Activated CD4-positive, alpha-beta T cell treated with anti-CD3 and anti-CD28 coated beads, Interleukin-2, Interleukin-4, amounts not matched to agents 100 ng/mL and 50 ng/mL, durations not matched to agents 16 hours and 8 hours (primary cell): ENCODE results near the gene RIPOR1.

Experiments used
- DNase-seq: peaks from one replicate; pipeline ENCODE4 v3.0.0-alpha.2; 2020; ENCODE audit warnings: low spot score

RIPOR1 gene

GRCh38 chr16:67560827-67561342 is 32.3 kb downstream of the RIPOR1 start:
- DNase-seq = no peak

DNA sequence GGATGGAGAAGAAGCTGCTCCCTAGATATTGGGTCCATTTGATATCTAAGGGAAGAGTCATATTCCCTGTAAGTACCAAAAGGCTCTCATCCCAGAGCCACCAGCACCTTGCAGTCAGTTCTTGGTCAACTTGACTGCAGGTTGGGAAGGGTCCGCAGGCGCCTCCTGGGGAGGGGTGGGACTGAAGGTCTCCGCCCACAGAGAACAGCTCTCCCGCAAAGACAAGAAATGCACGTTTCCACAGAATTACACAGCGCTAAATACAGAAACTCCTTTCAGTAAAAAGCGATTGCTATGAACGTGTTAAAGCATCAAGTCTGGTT is 32.8 kb downstream of the RIPOR1 start:
- no peak for DNase-seq

DNA sequence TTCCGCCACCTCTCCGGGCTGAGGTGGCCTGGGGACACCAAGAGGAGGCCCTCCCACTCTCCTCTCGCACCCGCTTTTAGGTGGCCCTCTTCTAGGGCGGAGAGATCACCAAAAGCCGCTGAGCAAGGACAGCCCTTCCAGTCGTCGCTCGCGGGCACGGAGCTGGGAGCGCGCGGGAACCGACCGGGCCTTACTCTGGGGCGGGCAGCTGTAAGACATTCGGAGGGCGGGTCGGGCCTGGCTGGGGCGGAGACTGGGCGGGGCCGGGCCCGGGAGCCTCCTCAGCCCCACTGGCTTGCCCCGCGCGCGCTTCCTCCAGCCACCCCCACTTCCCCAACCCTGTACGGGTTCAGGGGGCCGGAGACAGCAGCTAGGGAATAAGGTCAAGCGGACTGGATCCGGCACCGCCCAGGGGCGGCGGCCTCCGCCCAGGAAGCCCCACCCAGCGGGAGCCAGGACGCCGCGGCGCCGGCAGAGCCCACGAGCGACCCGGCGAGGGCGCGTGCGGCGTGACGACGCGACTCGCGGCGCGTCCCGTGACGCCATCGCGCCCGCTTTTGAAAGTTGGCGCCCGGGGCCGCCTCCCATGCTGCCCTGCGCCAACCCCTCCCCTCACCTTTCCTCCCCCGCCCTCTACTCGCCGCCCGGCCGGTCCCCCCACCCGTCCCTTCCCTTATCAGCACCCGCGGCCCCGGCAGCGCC is 33.3 kb downstream of the RIPOR1 start:
- peak; percentile 98 for DNase-seq

- DNase-seq = peak; percentile 78
Observed at GRCh38 chr16:67562526-67562917, 33.9 kb downstream of the RIPOR1 start, which contains the start of gene CTCF. CTCF (plus strand) TSS chr16:67562526; CDS start chr16:67610833, 48,307 bp downstream.

GRCh38 chr16:67562918-67563707 is 34.5 kb downstream of the RIPOR1 start:
- peak; percentile 55 for DNase-seq

GRCh38 chr16:67563708-67564468 is 35.3 kb downstream of the RIPOR1 start:
- peak; percentile 45 for DNase-seq

- DNase-seq = no peak
Observed at GRCh38 chr16:67565470-67566100, 37.0 kb downstream of the RIPOR1 start.

- no peak for DNase-seq
Observed at GRCh38 chr16:67571464-67571863, 42.8 kb downstream of the RIPOR1 start.

DNA sequence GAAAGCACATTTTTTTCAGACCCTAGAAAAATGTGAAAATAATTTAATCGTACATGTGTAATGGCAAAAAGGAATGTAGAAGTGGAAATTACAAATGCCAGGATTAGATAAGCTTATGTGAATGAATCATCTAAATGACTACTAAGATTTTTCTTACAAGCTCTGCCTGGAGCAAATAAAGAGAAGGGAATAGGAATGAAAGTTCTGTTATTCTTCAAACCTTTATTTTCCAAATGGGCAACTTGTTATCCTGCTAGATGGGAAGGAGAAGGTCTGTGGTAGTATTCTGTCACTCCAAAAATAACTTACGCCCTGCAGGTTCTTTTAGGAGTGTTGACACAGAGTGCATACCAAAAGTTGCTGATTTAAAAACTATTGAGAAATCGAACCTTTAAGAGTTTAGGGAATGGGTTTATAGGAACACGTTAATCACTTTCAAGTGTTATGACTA is 43.4 kb downstream of the RIPOR1 start:
- no peak for DNase-seq

DNA sequence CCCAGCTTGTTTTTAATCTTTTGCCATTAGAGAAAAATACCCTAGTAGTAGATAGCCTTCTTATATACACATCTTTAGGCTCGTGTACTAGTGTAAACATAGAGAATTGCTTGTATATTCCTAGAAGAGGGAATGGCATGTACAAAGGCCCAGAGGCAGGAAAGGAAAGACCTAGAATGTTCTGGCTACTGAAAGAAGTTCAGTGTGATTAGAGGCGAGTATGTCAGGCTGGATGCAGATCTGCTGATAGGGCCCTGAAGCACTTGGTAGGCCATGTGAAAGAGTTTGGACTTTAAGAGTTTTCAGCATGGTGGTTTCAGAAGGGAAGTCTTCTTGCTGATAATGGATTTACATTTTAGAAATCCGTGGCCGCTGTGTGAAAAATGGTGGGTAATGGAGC is 51.1 kb downstream of the RIPOR1 start:
- no peak for DNase-seq

- no peak for DNase-seq
Observed at GRCh38 chr16:67580202-67580601, 51.6 kb downstream of the RIPOR1 start.

GRCh38 chr16:67593288-67593687 is 64.7 kb downstream of the RIPOR1 start:
- no peak for DNase-seq

- no peak for DNase-seq
Observed at GRCh38 chr16:67593701-67594100, 65.1 kb downstream of the RIPOR1 start.

GRCh38 chr16:67594256-67594915 is 65.8 kb downstream of the RIPOR1 start:
- DNase-seq = no peak

DNA sequence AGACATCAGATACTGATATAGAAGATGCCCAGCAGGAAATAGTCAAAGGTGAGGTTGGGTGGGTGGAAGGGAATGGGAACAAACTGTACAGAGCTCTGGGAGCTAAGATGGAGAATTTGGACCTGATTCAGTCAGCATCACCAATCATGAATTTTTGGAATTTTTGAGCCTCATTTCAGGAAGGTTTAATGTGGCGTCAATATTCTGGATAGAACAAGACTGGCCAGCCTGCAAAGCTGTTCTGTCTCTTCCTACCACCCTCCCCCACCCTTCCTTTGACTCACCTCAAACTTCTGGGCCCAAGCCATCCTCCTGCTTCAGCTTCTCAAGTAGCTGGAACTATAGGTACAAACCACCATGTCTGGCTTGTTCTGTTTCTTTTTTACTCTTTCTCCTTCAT is 66.3 kb downstream of the RIPOR1 start:
- DNase-seq = peak; percentile 31
